Erythroblast (primary cell): Measurements from ENCODE around the gene SLC2A6.

Experiments
- GATA1 ChIP-seq: IDR thresholded peaks from 2 replicates; pipeline ENCODE4 v1.6.1; 2011; ENCODE audit warnings: low read depth, mild to moderate bottlenecking, control low read depth, low read length, moderate library complexity
- POLR2A ChIP-seq: IDR thresholded peaks from 2 replicates; pipeline ENCODE4 v1.6.1; 2011; ENCODE audit warnings: mild to moderate bottlenecking, low read length

DNA sequence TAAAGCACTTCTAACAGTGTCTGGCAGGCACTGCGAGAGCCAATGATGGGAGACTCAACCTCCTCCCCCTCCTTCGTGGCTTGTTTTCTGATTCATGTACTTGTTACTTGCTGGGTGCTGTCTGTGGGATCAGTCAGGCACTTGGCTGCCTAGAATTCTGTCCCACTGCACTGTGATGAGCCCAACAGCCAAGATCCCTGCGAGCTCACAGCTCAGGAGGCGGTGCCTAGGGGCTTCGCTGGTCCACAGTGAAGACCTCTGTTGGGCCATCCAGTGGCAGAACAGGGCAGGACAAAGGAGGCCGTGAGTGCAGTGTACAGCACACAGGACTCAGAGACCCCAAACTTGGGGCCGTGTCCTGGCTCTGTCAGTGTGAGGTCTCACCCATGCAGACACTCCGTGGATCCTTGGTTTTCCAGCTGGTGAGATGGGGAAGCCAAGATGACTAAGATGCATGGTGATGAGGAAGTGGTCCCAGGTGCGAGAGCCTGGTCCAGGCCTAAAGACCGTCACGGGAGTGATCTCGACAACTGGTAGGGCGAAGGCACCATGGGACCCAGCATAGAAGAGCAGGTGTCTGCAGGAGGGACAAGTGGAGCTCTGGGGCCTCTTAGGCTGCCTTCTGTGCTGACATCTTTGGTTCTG, 26.4 kb upstream of the SLC2A6 start:
- TF ChIP-seq POLR2A: no peak
- TF ChIP-seq GATA1: no peak
